ENCODE measurements around the gene C3. TPM values are rescaled to one million over a fixed set of nuclear protein-coding genes. Genes with fewer than 3 reads are reported as not detected.

The C3 gene
- total and polyA plus RNA-seq, 5 experiments from 2014 or later: 0.80 to 2.4 TPM; not detected in 3

DNA sequence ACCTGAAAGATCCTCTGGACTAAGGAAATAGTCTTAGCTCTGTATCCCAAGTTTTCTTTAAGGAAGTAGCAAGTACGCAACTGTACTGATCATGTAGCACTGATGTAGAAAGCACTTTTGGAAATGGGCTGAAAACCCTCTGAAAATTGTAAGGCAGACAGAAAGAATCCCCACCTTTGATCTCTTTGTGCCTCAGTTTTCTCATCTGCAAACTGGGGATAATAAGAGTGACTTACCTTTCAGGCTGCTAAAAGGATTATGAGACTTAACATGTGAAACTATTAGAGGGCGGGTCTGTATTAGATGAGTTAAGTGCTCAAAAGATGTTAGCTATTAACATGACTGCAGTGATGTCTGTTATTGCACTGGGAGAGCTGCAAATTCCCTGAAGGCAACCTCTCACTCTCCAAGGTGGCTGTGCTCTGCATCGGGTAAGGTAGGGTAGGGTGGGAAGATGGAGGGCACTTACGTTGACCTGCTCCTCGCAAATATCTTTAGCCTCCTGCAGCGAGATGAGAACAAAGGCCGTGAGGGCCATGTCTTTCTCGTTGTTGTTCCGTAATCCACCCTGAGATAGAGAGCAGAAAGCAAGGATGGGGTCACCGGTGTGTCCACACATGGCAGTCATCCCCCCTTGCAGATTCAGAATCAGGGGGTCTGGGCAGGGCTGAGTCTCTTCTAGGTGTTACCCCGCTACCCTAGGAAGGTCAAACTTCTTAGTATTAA is 30.1 kb downstream of the C3 start:
- DNase-seq: no peak

DNA sequence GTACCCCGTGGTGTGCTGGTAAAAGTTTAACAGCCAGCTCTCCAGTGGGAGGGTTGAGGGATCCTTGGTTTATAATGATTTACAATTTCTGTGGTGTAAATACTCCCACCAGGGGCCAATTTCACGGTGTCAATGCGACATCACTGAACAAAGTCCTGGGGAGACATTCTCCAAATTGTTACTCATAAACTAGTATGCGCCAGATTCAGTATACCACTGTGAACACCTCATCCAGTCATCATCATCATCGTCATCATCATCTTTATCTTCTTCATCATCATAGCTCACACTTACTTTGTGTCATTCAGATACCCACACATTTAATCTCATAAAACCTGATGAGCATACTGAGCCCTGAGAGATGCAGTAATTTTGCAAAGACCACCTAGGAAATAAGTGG is 33.3 kb downstream of the C3 start:
- no peak overlapping the region for H3K4me3 Mint-ChIP-seq
- H3K27ac Mint-ChIP-seq: no peak overlapping the region
- peaks cover 0 to 2% (median under 1%) of the 10 kb centered on the region in 4 donors for H3K4me1 Mint-ChIP-seq
- POLR2A ChIA-PET: no interaction called here
- H3K36me3 Mint-ChIP-seq: no peaks in the 10 kb centered on the region
- H3K27me3 Mint-ChIP-seq: peaks cover 0 to under 1% (median 0%) of the 10 kb centered on the region in 5 donors
- H3K9me3 Mint-ChIP-seq: peaks cover 0 to 3% (median 0%) of the 10 kb centered on the region in 9 donors
- ATAC-seq (no peak), DNase-seq (no peak)

More for the DNA sequence above, 30.1 kb downstream of the C3 start:
- H3K4me1 Mint-ChIP-seq: peaks cover 0 to 6% (median 0%) of the 10 kb centered on the region in 4 donors
- peaks cover 0 to 4% (median 0%) of the 10 kb centered on the region in 5 donors for H3K27me3 Mint-ChIP-seq
- H3K36me3 Mint-ChIP-seq: no peaks in the 10 kb centered on the region
- ATAC-seq: no peak
- H3K4me3 Mint-ChIP-seq: no peak overlapping the region
- peaks cover 0 to 3% (median 0%) of the 10 kb centered on the region in 9 donors for H3K9me3 Mint-ChIP-seq
- POLR2A ChIA-PET: no interaction called here
- no peak overlapping the region for H3K27ac Mint-ChIP-seq

DNA sequence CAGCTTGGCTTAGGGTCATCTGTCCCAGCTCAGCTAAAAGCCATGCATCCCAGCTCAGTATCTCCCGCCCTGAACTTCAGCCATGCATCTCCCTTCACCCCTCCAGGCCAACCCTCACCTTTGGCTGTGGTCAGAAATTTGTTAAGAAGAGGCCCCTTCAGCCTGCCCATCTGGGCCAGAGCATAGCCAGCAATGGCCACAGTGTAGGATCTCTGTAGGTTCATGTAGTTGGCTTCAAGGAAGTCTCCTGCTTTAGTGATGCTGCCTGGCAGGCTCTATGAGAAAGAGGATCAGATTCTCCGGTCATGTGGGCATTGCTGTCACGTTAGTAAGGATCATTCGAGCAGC is 33.8 kb downstream of the C3 start:
- ATAC-seq (no peak), DNase-seq (no peak)
- Mint-ChIP-seq H3K27me3 (no peaks in the 10 kb centered on the region), H3K36me3 (no peaks in the 10 kb centered on the region), H3K4me1 (peaks cover 0 to 2% (median 0%) of the 10 kb centered on the region in 4 donors), H3K9me3 (peaks cover 0 to 3% (median 0%) of the 10 kb centered on the region in 9 donors), H3K4me3 (no peak overlapping the region), H3K27ac (no peak overlapping the region)
- POLR2A ChIA-PET: no interaction called here

DNA sequence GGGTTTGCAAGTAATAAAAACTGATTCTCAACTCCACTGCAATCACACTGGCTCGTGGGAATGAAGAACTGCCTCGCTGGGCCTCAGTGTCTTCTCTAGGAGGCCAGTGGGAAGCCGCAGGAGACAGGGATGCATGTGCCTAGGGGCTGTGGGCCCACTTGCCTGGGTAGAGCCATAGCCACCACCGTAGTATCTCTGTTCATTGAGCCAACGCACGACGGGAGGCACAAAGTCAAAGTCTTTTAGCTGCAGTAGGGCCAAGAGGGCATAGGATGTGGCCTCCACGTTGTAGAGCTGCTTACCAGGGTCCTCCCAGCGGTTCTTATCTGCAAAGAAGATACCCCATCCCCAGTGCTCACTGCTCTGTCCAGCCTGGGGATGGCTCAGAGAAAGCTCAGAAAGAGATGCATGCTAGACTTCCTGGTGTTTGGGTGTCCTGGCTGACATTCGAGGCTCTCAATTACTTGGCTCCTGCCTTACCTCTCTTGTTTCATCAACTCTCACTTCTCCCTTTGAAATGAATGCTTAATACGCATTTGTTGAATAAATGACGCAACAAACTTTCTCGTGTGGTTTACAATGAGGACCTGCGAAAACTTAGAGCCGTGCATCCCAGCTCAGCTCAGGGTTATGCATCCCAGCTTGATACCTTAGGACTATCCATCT is 34.4 kb downstream of the C3 start:
- Mint-ChIP-seq H3K27me3 (no peaks in the 10 kb centered on the region), H3K9me3 (peaks cover 0 to 3% (median 0%) of the 10 kb centered on the region in 9 donors), H3K36me3 (no peaks in the 10 kb centered on the region), H3K27ac (no peak overlapping the region), H3K4me3 (no peak overlapping the region), H3K4me1 (peaks cover 0 to 2% (median 0%) of the 10 kb centered on the region in 4 donors)
- POLR2A ChIA-PET: no interaction called here
- no peak for ATAC-seq
- no peak for DNase-seq

DNA sequence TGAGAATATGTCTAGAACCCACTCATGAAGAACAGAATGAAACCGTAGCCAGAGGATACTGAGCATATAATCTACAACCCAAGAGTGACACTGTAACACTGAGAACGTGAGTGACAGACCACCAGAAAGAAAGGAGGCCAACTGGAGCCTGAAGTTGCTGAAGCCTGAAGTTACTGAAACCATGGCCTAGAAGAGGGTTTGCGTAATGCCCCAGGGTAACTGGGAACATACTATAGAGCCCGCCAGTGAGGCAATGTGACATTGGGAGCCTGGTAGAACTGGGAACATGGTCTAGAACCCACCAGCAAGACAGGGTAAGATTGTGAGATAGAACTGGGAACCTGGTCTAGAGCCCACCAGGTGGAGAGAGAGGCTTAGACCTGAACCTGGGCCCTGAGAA is 35.0 kb downstream of the C3 start:
- no peak for ATAC-seq
- Mint-ChIP-seq H3K27ac (no peak overlapping the region), H3K36me3 (no peaks in the 10 kb centered on the region), H3K27me3 (peaks cover 0 to 3% (median 0%) of the 10 kb centered on the region in 5 donors), H3K9me3 (peaks cover 0 to 3% (median 0%) of the 10 kb centered on the region in 9 donors), H3K4me1 (peaks cover 0 to 6% (median 0%) of the 10 kb centered on the region in 4 donors), H3K4me3 (no peak overlapping the region)
- POLR2A ChIA-PET: no interaction called here
- no peak for DNase-seq

DNA sequence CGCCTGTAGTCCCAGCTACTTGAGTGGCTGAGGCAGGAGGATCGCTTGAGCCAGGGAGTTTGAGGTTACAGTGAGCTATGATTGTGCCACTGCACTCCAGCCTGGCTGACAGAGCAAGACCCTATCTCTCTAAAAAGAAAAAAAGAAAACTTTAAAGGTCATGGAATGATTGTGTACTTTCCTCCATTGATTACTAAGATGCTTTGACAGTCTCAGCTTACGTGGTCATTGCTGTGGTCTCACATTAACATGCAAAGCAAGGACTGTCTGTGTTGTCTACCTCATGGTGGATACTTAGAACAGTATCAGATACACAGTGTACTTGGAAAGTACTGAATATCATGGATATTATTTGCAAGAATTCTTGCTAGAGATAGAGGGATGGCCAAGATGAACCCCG is 36.5 kb downstream of the C3 start:
- POLR2A ChIA-PET: no interaction called here
- Mint-ChIP-seq H3K4me1 (peaks cover 0 to 7% (median 0%) of the 10 kb centered on the region in 4 donors), H3K4me3 (no peak overlapping the region), H3K27me3 (peaks cover 0 to 5% (median 0%) of the 10 kb centered on the region in 5 donors), H3K27ac (no peak overlapping the region), H3K36me3 (no peaks in the 10 kb centered on the region), H3K9me3 (peaks cover 0 to 3% (median 0%) of the 10 kb centered on the region in 9 donors)
- ATAC-seq: no peak
- no peak for DNase-seq

DNA sequence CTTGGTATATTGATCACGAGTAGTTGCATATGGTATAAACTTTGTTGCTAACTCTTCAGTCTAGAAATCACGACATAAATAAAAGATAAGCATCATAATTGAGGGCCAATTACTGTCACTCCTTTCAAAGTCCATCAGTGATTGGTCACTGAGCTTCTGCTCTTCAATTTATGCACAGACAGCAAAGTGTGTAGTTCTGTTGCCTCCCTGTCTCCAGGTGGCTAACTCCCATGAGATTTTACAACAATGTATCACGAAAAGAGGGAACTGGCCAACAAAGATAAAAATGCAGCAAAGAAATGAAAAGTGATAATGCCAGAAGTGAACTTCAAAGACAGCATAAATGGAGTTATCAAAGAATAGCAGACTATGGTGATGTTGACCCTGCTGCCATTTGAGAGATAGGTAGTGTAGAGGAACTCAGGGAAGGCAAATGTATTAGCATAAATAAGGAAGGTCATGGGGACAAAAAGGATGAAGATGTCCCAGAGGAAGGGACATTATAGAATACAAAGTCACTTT is 37.8 kb downstream of the C3 start:
- Mint-ChIP-seq H3K4me3 (no peak overlapping the region), H3K36me3 (no peaks in the 10 kb centered on the region), H3K27me3 (peaks cover 0 to 5% (median 0%) of the 10 kb centered on the region in 5 donors), H3K27ac (no peak overlapping the region), H3K9me3 (no peaks in the 10 kb centered on the region), H3K4me1 (peaks cover 4 to 10% (median 8%) of the 10 kb centered on the region in 4 donors)
- no peak for DNase-seq
- ATAC-seq: no peak
- POLR2A ChIA-PET: no interaction called here

DNA sequence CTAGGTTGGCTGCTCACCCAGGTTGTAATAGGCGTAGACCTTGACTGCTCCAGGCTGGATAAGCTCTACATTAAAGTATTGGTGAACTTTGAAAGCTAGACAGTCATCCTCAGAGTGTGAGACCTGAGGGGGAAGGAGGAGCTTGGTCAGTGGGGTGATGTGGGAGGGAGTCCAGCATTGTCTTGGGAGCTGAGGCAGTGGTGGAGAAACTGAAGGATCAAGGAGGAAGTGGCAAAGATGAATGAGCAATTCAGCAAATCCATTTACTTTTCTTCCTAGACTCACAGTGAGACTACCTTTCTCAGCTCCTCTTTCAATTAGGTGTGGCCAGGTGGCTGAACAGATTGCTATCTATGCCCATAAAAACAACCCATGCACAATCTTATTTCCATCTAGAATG is 40.3 kb downstream of the C3 start:
- H3K27me3 Mint-ChIP-seq: peaks cover 0 to 5% (median 0%) of the 10 kb centered on the region in 5 donors
- H3K4me1 Mint-ChIP-seq: peaks cover 12 to 19% (median 16%) of the 10 kb centered on the region in 4 donors
- no peaks in the 10 kb centered on the region for H3K36me3 Mint-ChIP-seq
- DNase-seq (no peak), ATAC-seq (no peak)
- POLR2A ChIA-PET: no interaction called here
- H3K4me3 Mint-ChIP-seq: no peak overlapping the region
- H3K27ac Mint-ChIP-seq: no peak overlapping the region
- H3K9me3 Mint-ChIP-seq: no peaks in the 10 kb centered on the region

DNA sequence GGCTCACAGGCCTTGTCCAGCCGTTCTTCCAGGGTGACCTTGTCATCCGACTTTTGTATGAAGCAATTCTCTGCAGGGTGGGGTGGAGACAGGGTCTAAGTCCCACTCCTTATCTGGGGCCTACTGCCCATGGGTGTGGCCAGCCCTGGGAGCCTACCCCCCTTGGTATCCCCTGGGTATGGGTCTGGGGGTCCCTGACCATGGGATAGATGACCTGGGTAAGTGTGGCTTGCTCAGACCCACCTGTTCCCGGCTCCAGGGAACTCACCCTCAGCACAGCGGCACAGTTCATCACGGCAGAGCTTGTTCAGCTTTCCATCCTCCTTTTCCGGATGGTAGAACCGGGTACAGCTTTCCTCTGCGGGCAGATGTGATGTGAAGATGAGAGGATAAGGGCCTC is 41.3 kb downstream of the C3 start:
- ATAC-seq: no peak
- no peaks in the 10 kb centered on the region for H3K36me3 Mint-ChIP-seq
- H3K27me3 Mint-ChIP-seq: peaks cover 0 to 5% (median 0%) of the 10 kb centered on the region in 5 donors
- H3K9me3 Mint-ChIP-seq: no peaks in the 10 kb centered on the region
- H3K4me1 Mint-ChIP-seq: peaks cover 21 to 28% (median 23%) of the 10 kb centered on the region in 4 donors
- H3K4me3 Mint-ChIP-seq: no peak overlapping the region
- POLR2A ChIA-PET: interaction anchor here (0.8 kb wide), 1 partner anchor 18 kb away, joined by 3 read pairs; no protein-coding TSS in a partner anchor
- no peak for DNase-seq
- H3K27ac Mint-ChIP-seq: no peak overlapping the region

DNA sequence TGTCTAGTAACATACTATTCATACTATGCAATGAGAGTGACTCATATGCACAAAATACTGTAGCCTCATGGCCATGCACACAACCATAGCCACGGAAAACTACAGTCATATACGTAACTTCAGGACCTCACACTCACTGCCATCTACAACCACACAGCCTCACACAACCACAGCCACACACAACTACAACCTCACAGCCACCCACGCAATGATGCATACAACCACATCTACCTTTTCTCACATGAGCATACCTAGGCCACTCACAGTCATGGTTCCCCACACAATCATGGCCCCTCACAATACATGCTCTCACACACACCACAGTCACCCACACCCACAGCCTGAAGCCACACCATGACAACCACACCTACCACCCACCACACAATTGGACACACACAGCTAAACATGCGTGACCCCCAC is 41.8 kb downstream of the C3 start:
- H3K9me3 Mint-ChIP-seq: no peaks in the 10 kb centered on the region
- POLR2A ChIA-PET: interaction anchor here (0.8 kb wide), 1 partner anchor 17 kb away, joined by 3 read pairs; no protein-coding TSS in a partner anchor
- ATAC-seq: no peak
- no peaks in the 10 kb centered on the region for H3K36me3 Mint-ChIP-seq
- DNase-seq: no peak
- peaks cover 23 to 31% (median 25%) of the 10 kb centered on the region in 4 donors for H3K4me1 Mint-ChIP-seq
- H3K27me3 Mint-ChIP-seq: peaks cover 0 to 5% (median 0%) of the 10 kb centered on the region in 5 donors
- peak overlapping the region in 1 of 10 donors; percentile 7 for H3K27ac Mint-ChIP-seq
- H3K4me3 Mint-ChIP-seq: no peak overlapping the region

DNA sequence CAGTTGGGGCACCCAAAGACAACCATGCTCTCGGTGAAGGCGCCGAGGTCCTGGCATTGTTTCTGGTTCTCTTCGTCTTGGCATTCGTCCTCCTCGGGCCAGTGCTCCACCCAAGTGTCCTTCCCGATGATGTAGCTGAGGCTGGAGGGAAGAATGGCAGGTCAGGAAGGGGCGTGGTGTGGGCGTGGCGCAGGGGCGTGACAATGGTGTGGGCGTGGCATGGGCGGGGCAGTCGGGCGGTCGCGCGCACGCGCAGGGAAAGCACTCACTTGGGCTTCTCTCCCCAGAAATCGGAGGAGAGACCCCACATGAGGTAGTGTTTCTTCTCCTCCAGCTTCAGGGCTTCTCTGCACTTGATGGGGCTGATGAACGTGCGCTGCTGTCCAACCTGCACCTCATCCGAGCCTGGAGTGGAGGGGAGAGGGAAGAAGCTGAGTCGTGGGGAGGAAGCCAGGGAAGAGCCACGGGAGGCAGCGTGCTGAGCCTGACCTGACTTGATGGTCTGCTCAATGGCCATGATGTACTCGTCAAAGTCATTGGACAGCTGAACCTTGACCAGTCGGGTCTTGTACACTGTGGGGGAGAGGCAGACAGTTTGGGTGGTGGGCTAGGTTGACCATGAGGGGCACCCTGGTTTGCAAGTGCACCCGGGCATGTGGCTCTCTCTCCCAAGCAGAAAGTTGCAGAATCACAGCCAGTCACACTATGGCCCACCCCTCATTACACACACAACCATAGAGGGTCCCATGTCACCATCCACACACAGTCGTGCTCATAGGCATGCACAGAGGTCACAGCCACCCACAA is 42.4 kb downstream of the C3 start:
- peaks cover 23 to 31% (median 25%) of the 10 kb centered on the region in 4 donors for H3K4me1 Mint-ChIP-seq
- ATAC-seq (no peak), DNase-seq (peak in 4 of 10 donors; percentile 17 to 36 (median 22))
- no peaks in the 10 kb centered on the region for H3K36me3 Mint-ChIP-seq
- peaks cover 0 to 5% (median 0%) of the 10 kb centered on the region in 5 donors for H3K27me3 Mint-ChIP-seq
- peak overlapping the region in 4 of 10 donors; percentile 12 to 50 (median 31) for H3K4me3 Mint-ChIP-seq
- no peaks in the 10 kb centered on the region for H3K9me3 Mint-ChIP-seq
- H3K27ac Mint-ChIP-seq: peak overlapping the region in 1 of 10 donors; percentile 70
- POLR2A ChIA-PET: interaction anchor here (0.8 kb wide), 1 partner anchor 17 kb away, joined by 3 read pairs; no protein-coding TSS in a partner anchor

DNA sequence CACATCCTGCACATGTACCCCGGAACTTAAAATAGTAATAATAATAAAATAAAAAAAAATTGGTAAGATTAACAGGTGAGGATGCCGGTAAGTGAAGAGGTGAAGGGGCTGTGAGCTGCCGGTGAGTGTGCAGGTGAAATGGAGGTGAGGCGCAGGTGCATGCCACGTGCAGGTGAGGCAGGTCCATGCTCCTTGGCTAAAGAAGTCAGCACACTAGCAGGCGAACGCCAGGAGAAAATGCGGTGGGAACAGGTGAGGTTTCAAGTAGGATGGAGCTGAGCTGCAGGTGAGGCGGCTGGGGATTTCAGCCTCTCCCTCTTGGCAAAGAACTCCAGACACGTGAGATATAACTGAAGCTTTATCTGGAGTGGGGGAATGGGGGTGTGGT is 43.0 kb downstream of the C3 start:
- H3K4me3 Mint-ChIP-seq: peak overlapping the region in 4 of 10 donors; percentile 29 to 50 (median 38)
- DNase-seq: no peak
- ATAC-seq: no peak
- POLR2A ChIA-PET: no interaction called here
- no peaks in the 10 kb centered on the region for H3K9me3 Mint-ChIP-seq
- H3K36me3 Mint-ChIP-seq: no peaks in the 10 kb centered on the region
- H3K27ac Mint-ChIP-seq: no peak overlapping the region
- H3K27me3 Mint-ChIP-seq: peaks cover 0 to 5% (median 0%) of the 10 kb centered on the region in 5 donors
- H3K4me1 Mint-ChIP-seq: peaks cover 24 to 33% (median 28%) of the 10 kb centered on the region in 4 donors
